GM19468 (cell line): Measurements from ENCODE around the gene GJA3.
A peak's percentile ranks its signal among the peaks of the same experiment; 100 is the strongest.

Source experiments
- ATAC-seq: cut with Tn5 transposase; IDR thresholded peaks from one replicate; pipeline ENCODE4 v1.9.1; 2021; ENCODE audit warnings: mild to moderate bottlenecking, moderate library complexity, moderate number of reproducible peaks; ENCODE audit not compliant: unreplicated experiment; ENCODE audit errors: extremely low read depth

GJA3 gene

GRCh38 chr13:20160306-20161274, at the start of gene GJA3:
GJA3 (minus strand) TSS chr13:20161052; CDS start chr13:20143288, 17,764 bp downstream.
- peak; percentile 14 for ATAC-seq

DNA sequence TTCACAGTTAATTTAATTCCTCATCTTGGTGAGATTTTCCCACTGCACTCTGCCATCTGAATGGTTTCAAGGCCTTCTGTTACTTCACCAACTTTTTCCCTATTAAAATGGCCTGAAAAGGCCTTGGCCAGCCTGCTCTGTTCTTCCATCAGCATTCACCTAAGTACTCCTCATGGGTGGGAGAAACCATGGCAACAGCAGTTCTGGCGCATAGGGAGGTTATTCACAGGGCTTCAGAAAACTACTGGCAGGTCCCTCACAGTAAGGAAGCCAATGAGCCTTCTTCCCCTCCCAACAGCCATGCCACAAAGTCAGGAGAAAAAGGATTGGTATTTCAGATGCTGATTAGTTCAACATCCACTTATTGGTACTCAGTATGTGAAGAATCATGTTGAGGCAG, 49.1 kb upstream of the GJA3 start:
- no peak for ATAC-seq

DNA sequence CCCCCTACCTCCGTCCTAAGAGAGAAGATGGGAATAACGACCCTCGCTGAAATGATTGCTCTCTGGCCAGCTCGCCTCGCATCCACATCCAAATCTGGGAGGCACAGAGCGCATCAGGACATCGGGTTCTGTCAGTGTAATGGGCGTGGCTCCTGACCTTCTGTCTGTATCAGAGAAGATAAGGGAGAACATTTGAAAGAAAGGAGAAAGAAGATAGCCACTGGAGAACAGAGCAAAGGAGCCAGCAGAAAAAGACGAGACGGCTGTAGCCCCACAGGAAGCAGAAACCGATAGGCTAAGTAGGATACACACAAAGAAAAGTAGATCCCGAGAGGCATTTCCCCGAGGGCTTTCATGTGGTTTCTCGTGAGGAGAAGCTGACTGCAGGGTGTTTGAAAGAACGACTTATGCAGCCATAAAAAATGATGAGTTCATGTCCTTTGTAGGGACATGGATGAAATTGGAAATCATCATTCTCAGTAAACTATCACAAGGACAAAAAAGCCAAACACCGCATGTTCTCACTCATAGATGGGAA, 45.9 kb upstream of the GJA3 start:
- ATAC-seq, result no peak

DNA sequence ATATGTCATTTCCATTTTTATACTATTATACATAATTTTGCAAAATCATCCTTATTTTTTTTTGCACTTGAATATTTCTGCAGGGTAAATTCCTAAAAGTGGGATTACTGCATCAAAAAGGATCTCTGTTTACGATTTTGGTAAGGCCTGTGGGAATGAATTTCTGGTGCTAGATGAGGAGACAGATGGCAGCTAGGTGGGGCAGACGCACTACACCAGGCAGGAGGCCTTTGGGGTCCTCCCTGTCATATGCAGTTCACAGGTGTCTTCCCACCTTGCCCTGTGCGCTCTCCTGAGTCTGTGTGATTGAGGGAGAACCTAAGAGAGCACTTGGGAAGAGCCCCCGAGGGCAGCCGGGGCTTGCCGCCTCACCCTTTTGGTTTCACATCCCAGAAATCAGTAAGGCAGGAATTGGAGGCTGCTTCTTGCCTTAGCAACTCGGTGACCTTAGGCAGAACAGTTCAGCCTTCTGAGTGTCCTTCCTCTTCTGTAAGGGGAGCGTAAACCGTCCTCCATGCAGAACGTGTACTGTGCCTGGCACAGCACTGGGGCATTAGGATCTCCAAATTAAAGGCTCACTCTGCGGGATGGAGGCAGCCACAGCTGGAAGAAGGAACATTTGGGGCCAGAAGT, 45.3 kb upstream of the GJA3 start:
- no peak for ATAC-seq

- ATAC-seq, result no peak
Measured at GRCh38 chr13:20198781-20199180, 37.9 kb upstream of the GJA3 start.

DNA sequence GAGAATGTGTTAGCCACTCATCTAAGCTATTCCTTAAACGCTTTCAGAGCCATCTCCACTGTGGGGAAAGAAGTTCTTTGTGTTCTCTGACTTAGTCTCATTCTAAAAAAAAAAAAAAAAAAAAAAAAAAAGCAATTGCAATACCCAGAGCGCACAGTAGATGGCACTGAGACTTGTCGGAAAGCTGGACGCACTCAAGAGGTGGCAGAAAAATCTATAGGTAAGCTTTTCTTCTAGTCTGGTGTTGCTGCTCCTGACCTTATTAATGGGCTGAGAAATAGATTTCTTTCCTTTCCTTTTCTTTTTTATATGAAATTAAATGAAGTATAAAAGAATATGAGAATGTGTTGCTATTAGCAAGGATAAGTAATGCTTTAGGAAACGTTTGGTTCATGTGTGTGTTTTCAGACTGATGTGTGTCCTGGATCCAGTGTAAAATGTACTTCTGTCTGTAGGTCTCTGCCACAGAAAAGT, 36.5 kb upstream of the GJA3 start:
- no peak for ATAC-seq

DNA sequence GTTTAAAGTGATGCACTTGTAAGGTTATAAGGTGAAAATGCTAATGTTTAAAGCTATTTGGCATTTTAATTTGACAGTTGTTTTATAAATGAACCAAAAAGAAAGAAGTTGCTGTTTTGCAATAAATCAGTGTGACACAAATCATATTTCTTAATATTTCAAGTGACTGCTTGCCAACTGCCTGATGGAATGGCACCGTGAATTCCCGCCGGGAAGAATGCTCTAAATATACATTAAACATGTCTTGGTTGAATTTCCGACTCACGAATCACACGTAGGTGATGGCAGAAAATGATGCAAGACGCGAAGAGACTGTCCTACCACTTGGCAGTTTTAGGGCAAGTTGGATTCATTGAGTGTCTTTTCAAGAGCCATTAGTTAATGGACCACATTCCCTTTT, 34.9 kb upstream of the GJA3 start:
- no peak for ATAC-seq

DNA sequence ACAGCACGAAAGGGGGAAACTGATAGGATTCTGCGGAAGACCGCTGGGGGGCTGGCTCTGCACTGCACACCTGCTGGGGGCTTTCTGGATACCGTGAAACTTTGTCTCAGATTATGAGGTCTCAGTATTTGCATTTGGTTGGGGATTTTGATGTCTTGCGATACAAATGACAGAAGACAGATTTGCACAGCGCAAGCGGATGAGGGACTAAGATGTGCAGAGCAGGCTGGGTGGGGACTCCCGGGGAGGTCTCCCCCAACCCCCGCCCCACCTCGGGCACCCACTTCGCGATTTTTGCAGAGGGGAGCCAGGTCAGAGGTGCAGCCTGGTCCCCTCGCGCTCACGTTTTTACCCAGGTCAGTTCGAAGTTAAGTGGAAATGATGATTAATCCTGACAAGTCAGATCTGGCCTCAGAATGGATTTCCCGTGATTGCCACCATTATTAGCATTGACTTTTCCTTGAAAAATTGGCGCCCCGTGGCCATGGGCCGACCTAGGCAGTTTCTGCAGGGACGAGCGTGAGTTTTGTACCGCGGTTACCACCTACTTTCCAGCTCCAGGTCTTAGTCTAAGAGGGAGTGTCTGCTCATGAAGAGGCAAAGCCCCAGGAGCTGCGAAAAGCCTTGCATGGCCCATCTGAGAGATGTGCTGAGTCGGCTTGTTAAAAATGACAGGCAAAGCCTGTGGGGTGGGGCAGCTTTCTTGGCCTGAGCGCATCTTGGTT, 33.2 kb upstream of the GJA3 start:
- no peak for ATAC-seq

GRCh38 chr13:20193162-20193906, 32.5 kb upstream of the GJA3 start:
- no peak for ATAC-seq

DNA sequence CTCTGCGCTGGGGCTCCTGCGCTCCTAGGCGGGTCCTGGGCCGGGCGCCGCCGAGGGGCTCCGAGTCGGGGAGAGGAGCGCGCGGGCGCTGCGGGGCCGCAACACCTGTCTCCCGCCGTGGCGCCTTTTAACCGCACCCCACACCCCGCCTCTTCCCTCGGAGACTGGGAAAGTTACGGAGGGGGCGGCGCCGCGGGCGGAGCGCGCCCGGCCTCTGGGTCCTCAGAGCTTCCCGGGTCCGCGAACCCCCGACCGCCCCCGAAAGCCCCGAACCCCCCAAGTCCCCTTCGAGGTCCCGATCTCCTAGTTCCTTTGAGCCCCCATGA, 31.9 kb upstream of the GJA3 start, which contains the start of gene GJB2:
Gene GJB2 (minus strand): TSS at position 103 of the 326 bp plus-strand sequence. CDS start 3,357 bp downstream, outside the sequence.
- ATAC-seq, result no peak

- no peak for ATAC-seq
Measured at GRCh38 chr13:20192158-20192835, 31.4 kb upstream of the GJA3 start.

DNA sequence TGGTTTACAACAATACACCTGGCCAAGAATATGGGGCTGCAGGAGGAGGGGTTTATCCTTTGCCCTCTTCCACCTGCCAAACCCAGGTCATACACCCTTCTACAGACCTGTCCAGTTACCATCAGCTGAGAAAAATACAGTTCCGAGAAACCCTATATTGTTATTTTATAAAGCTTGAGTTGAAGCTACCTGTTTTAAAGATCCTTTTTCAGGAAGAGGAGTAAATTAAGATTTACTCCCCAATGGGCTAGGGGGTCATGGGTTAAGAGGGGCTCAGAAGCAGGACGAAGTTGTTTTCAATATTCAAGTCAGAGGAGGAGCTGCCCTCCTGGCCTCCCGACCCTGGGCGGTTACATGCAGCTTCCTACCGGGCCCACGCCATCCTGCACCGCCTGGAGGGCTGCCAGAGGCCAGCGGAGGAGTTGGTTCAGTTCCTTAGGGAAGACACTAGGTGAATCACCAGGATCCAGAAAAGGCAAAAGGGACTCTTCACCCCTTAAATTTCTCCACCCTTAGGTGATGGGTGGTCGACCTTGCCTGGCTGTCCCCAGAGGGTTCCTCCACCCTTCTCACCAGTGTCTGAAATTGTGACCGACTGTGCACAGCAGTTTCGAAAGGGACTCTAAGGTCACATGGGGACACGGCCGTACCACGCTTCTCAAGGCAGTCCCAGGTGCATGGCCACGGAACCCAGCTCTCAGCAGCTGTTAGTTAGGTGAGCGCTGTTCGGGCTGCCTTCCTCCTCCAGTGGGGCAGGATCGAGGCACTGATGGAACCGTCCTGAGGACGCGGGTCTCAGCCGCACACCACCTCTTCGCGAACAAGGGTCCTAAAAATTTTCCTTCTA, 30.7 kb upstream of the GJA3 start:
- ATAC-seq, result no peak

- no peak for ATAC-seq
Measured at GRCh38 chr13:20190481-20191310, 29.8 kb upstream of the GJA3 start.

GRCh38 chr13:20190076-20190475, 29.2 kb upstream of the GJA3 start:
- ATAC-seq, result no peak

GRCh38 chr13:20188667-20189553, 28.1 kb upstream of the GJA3 start:
- ATAC-seq, result no peak

GRCh38 chr13:20186771-20187170, 25.9 kb upstream of the GJA3 start:
- no peak for ATAC-seq
